ENCODE data around the gene MCM10.
"Not testable (repeated sequence)": the region's sequence is repeated elsewhere in the genome, so short reads cannot be mapped to it uniquely, and the experiment has no call there.

Gene MCM10

DNA sequence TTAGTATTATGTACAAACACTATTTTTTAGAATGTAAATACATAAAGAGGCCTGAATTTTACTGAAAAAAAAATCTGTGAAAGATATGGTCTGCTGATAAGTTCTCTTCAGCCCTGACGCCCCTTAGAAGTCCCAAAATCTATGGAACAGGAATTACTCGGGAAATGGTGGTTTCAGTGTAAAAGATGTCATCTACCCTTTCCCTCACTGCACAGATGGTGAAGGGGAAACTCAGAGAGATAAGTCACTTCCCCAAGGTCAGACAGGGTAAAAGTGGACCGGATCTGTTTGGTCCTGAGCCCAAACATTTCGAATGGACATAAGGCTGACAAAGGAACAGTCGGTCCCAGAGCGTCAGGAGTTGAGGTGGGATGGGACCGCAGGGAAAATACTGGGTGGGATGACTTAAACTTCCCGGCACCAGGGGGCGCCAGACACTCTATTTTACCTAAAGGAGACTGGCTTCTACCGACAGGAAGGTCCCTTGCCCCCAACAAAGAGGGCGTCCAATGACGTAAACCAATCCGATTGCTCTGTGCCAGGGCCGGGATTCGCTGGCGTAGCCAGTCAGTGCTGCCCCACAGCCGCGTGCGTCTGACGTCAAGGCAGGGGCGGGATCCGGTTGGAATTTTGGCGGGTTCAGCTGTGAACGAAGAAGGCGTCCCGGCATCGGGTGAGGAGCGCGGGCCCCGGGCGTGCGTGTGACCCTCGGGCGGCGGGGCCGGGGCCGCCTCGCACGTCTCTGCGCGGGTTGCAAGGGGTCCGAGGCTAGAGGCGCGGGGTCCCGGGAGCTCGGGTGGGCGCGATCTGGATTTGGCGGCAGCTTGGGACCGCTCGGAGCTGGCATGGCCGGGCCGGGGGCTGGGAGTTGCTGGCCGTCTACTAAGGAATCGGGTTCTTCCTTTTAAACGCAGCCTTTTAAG lies at the start of gene MCM10:
MCM10 (plus strand) TSS at position 625 of the 923 bp plus-strand sequence. CDS start 2,645 bp downstream, outside the sequence.
- peak; percentile 90 for DNase-seq (ENCODE audit: low spot score)

DNA sequence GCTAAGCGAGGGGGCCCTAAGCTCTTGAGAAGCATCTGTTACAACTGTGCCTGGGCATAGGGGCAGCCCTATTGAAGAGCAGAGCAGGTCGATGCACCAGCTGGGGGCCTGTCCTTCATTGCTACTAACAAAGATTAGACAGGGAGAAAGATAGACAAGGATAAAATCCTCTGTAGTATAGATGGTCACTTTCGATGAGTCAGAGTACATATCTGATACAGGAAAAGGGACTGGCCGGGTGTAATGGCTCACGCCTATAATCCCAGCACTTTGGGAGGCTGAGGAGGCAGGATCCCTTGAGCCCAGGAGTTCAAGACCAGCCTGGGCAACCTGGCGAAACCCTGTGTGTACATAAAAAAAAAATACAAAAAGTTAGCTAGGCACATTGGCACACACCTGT lies 47.8 kb upstream of the MCM10 start:
- DNase-seq (ENCODE audit: low spot score): no peak

GRCh38 chr10:13115832-13116803 lies 45.2 kb upstream of the MCM10 start:
- no peak for DNase-seq (ENCODE audit: low spot score)

DNA sequence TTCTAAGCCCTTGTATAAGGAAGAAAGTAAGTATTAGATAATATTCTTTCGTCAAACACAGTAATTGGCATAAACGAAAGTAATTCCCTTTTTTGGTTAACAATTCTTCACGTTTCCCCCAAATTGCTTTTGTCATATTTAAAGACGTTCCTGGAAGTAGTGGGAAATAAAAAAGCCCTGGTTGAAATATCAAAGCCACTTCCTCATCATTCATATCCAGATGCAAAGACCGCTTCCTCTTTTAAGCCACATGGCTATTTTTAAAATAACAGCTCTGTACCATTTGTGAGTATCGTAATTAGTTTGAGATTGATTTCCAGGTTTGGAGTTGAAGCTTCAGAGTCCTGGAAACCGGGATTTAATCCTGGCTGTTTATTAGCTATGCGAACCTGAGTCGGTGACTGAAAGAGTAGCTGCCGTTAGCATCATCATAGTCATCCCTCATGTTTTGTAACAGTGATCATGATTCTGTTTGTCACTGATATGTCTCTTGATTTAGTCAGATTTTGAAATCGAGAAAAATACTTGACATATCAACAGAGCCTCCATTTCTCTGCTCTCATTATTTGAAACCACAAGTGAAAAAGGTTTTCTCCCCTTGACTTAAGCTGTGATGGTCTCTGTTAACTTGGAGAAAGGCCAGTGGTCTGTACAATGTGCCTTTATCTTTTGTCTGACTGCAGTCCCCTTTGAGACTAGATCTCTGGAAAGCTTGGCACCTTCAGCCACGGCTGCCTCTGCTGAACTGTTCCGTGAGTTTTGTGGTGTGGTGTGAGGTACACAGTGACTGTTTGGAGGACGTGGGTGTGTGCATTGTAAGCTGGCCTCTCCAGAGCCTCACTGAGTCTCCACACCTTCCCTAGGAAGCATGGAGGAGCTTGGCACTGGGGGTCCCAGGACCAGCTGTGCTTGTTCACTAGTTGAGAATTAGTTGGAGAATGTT lies 43.2 kb upstream of the MCM10 start:
- DNase-seq (ENCODE audit: low spot score): no peak

DNA sequence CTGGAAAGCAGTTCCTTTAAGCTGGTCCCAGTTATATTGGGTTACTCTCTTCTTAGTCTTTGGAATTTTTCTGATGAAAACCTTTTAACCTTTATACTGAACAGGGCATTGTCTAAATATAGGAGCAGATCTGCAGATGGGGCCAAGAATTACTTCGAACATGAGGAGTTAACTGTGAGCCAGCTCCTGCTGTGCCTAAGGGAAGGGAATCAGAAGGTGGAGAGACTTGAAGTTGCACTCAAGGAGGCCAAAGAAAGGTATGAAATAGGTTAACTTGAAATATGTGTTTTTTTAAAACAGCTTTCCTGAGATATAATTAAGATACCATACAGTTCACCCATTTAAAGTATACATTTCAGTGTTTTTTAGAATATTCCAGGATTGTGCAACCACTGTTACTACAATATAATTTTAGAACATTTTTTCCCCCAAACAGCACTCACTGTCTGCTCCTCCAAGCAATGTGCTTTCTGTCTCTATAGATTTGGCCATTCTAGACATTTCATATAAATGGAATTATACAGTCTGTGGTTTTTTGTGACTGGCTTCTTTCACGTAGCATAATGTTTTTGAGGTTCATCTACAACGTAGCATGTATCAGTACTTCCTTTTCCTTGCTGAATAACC lies 42.5 kb upstream of the MCM10 start:
- no peak for DNase-seq (ENCODE audit: low spot score)

DNA sequence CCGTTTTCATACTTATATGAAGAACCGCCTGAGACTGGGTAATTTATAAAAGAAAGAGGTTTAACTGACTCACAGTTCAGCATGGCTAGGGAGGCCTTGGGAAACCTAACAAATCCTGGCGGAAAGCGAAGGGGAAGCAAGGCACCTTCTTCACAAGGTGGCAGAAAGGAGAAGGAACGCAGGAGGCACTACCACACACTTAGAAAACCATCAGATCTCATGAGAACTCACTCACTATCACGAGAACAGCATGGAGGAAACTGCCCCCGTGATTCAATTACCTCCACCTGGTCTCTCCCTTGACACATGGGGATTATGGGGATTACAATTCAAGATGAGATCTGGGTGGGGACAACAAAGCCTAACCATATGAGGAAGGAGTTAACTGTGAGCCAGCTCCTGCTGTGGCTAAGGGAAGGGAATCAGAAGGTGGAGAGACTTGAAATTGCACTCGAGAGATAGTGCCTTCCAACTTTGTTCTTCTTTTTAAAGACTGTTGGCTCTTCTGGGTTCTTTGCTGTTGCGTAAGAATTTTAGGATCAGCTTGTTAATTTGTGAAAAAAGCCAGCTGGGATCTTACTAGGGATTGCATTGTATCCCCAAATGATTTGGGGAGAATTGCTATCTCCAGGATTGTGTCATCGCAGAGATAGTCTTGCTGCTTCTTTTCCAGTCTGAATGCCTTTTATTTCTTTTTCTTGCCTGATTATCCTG lies 40.4 kb upstream of the MCM10 start:
- no peak for DNase-seq (ENCODE audit: low spot score)

- no peak for DNase-seq (ENCODE audit: low spot score)
These were observed 39.9 kb upstream of the MCM10 start for GRCh38 chr10:13121500-13121854.

- no peak for DNase-seq (ENCODE audit: low spot score)
These were observed 24.7 kb upstream of the MCM10 start for GRCh38 chr10:13136651-13137050.

DNA sequence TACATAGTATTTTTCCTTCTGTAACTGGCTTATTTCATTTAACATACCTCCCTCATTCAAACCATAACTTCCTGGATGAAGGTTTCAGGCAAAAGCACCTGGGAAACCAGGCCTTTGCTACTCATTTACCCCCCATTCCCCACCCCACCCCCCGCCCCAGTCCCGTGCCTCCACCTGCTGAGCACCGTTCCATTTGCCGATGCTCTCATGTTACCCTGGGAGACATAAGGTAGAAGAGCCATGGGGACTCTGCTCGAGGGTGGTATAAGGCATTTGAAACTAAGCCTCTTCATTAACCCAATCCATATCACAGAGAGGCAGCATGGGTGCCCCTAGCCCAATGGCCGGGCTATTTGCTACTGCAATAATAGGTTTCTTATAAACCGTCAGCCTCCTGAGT lies 22.2 kb upstream of the MCM10 start:
- DNase-seq (ENCODE audit: low spot score): no peak

DNA sequence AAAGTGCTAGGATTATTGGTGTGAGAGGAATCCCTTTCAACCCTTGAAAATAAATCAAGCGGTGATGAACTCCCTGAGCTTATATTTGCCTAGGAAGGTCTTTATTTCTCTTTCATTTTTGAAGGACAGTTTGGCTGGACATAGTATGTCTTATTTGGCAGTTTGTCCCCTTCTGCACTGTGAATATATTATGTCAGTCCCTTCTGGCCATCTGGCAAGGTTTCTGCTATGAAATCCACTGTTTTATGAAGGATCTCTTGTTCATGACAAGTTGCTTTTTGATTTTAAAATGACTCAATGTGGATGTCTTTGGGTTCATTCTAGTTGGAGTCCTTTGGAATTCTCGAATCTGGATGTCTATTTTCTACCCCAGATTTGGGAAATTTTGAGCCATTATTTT lies 21.7 kb upstream of the MCM10 start:
- DNase-seq (ENCODE audit: low spot score): no peak

GRCh38 chr10:13140627-13141190 lies 20.6 kb upstream of the MCM10 start:
- no peak for DNase-seq (ENCODE audit: low spot score)

DNA sequence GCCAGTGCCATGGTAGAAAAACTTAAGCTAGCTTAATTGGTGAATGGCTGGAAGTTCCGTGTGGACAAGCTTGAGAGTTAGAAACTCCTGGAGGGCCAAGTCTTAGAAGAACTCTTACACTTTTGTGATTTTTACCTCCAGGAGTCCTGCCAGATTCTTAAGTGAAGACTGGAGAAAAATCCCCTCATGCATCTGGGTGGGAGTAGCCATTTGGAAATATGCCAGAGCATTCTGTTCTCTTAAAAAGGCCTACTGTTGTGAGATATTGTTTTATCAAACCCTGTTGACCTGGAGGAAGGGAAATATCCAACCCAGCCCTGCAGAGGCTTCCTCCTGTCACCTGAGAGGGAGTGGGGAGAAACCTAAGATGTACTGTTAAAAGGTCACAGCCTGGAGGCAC lies 17.6 kb upstream of the MCM10 start:
- no peak for DNase-seq (ENCODE audit: low spot score)

DNA sequence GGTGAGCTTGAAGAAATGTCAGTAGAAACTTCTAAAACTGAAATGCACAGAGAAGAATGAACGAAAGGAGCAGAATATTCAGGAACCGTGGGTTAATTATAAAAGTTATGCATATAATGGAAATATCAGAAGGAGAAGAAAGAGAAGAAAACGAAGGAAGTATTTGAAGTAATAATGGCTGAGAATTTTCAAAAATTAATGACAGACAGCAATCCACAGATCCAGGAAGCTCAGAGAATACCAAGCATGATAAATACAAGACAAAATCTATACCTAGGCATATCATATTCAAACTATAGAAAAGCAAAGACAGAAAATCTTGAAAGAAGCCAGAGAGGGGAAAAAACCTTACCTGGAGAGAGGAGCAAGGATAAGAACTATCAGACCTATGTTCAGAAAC lies 16.5 kb upstream of the MCM10 start:
- DNase-seq (ENCODE audit: low spot score): no peak

- DNase-seq (ENCODE audit: low spot score): no peak
These were observed 15.0 kb upstream of the MCM10 start for GRCh38 chr10:13146379-13146778.

GRCh38 chr10:13147161-13147560 lies 14.2 kb upstream of the MCM10 start:
- no peak for DNase-seq (ENCODE audit: low spot score)

- no peak for DNase-seq (ENCODE audit: low spot score)
These were observed 9.1 kb upstream of the MCM10 start for GRCh38 chr10:13152296-13152695.

DNA sequence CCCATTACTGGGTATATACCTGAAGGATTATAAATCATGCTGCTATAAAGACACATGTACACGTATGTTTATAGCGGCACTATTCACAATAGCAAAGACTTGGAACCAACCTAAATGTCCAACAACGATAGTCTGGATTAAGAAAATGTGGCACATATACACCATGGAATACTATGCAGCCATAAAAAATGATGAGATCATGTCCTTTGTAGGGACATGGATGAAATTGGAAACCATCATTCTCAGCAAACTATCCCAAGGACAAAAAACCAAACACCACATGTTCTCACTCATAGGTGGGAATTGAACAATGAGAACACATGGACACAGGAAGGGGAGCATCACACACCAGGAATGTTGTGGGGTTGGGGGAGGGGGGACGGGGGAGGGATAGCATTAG lies 5.5 kb upstream of the MCM10 start:
- not testable (repeated sequence) for DNase-seq (ENCODE audit: low spot score)

DNA sequence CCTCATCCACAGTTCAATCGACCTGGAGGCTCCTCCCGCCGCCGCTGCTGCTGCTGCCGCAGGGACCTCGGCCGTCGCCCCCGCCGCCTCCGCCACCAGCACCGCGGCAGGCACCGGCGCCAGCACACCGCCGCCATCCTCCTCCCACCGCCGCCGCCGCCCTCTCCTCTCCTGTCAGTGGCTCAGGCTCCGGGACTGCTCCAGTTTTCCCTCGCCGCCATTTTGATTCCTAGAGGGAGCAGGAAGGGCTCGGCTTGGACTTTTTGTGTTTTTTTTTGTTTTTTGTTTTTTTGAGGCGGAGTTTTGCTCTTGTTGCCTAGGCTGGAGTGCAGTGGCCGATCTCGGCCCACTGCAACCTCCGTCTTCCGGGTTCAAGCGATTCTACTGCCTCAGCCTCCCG lies 3.0 kb upstream of the MCM10 start:
- peak; percentile 22 for DNase-seq (ENCODE audit: low spot score)

DNA sequence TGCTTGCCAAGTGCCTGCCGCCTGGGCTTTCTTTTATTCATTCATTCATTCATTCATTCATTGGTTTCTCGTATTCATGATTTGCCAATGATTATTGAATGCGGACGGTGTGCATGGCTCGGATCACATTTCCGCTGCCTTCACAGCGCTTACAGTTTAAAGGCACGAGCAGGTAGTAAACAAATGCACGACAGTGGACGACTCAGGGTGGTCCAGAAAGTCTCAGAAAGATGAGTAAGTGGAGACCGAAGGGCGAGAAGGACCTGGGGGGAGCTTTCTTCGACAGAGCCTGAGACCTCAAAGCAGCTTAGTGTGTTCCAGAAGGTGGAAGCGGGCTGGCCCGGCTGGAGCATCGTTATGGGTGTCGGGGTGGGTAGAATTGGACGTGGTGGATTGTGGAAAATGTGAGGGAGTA lies 506 bp downstream of the MCM10 start:
- peak; percentile 17 for DNase-seq (ENCODE audit: low spot score)

DNA sequence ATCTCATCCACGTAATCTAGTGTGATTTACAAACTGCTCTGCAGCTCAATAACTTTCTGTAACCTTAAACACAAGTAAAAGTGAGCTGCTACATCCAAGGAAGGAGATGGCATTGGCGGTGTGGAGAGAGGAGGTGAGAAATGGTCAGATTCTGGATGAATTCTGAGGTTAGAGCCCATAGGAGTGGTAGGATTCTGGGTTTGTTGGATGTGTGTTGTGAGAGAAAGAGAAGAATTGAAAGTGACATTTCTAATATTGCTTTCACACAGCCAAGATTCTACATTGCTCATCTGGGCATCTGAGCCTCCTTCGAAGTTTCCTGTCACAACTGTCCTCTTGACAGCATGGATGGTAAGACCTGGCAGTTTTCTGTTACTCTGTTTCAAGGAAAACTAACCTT lies 2.5 kb downstream of the MCM10 start:
- DNase-seq (ENCODE audit: low spot score): no peak
